HG02642 (cell line): ENCODE measurements around the gene NEDD4.
"Not testable (repeated sequence)": the region's sequence is repeated elsewhere in the genome, so short reads cannot be mapped to it uniquely, and the experiment has no call there.

Source experiments
- ATAC-seq: cut with Tn5 transposase; IDR thresholded peaks from one replicate; pipeline ENCODE4 v1.9.1; 2021; ENCODE audit warnings: mild to moderate bottlenecking; ENCODE audit not compliant: unreplicated experiment, poor library complexity

NEDD4 gene

DNA sequence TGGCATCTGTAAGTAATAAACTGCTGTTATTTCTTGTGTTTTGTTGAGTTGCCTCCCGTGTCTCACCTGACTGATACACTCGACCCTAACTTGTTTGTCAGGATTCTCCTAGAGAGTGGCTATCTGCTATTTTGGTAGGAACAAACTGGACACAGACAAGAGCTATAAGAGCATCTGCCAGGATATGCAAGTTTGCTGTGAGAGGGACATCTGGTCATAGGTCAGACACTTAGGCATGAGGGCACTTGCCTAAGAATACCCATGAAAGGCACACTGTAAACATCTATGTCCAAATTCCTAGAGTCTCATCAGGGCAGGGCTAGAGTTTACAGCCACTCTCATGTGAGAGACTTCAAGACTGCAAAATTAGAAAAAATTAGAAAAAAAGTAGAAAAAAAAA is 32.5 kb downstream of the NEDD4 start:
- no peak for ATAC-seq

DNA sequence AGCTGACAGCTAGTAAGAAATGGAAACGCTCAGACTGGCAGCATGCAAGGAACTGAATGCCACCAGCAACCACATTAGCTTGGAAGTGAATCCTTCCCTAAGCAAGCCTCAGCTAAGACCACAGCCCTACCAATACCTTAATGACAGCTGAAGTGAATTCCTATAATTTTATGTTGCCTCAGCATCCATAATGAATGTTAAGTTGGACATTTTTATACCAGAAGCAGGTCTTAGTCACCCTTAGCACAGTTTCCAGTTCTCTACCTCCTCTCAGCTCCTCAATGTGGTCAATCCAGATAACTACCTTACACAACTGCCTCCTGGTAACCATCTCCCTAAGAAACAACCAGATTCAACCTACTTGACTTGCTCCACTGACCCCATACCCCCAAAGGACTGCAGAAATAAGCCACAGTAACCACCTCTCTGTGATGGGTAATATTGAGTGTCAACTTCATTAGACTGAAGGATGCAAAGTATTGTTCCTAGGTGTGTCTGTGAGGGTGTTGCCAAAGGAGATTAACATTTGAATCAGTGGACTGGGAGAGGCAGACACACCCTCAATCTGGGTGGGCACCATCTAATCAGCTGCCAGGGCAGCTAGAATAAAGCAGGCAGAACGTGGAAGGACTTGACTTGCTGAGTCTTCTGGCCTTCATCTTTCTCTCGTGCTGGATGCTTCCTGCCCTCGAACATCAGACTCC is 33.5 kb downstream of the NEDD4 start:
- ATAC-seq: no peak

DNA sequence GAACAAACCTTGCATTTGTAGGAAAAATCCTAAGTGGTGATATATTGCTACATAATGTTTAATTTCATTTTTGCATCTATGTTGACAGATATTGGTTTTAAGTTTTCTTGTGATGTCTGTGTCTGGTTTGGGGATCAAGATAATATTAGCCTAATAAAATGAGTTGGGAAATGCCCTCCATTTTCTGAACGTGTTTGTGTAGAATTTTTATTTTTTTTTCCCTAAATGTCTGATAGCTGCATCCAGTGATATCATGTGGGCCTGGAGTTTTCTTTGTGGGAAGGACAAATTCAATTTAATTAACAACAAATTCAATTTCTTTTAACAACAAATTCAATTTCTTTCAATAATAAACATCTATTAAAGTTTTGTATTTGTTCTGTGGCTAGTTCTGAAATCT is 35.1 kb downstream of the NEDD4 start:
- no peak for ATAC-seq

DNA sequence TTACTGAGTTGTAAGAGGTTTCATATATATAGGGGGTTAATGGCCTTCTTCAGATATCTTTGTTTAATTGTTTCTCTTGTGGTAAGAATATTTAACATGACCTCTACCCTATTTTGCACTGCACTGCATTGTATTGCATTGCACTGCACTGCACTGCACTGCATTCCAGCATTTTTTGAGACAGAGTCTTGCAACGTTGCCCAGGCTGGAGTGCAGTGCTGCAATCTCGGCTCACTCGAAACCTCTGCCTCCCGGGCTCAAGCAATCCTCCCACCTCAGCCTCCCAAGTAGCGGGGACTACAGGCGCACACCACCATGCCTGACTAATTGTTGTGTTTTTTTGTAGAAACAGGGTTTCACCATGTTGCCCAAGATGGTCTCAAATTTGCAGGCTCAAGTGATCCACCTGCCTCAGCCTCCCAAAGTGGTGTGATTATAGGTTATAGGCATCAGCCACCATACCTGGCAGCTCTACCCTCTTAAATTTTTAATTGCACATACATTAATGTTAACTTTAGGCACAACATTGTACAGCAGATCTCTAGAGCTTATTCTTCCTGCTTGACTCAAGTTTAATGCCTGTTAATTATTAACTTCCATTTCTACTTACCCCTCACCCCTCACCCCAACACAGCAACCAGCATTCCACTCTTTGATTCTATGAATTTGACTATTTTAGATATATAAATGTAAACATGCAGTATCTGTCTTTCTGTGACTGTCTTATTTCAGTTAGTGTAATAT is 38.4 kb downstream of the NEDD4 start:
- ATAC-seq: no peak

DNA sequence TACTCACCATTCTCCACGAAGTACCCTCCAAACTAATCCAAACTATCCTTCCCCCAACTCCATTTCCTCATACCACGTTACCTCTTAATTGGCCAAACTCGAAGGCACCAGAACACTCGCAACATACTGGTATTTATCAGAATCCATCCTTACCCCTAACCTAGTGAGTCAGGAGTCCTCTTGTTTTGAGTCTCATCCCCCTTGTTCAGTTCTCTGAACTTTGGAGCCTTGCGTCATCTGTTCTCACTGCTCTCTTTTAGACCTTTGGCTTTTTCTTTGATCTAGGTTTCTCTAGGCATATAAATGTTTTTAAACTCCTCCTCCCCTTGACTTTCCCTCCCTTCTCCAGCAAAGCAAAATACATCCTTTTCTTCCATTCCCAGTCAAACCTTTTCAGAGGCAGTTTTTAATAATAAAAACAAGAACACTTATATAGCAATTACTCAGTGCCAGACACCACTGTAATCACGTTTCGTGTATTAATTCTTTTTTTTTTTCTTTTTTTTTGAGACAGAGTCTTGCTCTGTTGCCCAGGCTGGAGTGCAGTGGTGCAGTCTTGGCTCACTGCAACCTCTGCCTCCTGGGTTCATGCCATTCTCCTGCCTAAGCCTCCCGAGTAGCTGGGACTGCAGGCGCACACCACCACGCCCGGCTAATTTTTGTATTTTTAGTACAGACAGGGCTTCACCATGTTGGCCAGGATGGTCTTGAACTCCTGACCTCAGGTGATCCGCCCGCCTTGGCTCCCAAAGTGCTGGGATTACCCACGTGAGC is 40.7 kb downstream of the NEDD4 start:
- ATAC-seq: not testable (repeated sequence)

DNA sequence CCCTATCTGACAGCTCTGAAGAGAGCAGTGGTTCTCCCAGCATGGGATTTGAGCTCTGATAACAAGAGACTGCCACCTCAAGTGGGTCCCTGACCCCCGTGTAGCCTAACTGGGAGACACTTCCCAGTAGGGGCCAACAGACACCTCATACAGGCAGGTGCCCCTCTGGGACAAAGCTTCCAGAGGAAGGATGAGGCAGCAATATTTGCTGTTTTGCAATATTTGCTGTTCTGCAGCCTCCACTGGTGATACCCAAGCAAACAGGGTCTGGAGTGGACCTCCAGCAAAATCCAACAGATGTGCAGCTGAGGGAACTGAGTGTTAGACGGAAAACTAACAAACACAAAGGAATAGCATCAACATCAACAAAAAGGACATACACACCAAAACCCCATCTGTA is 48.8 kb downstream of the NEDD4 start:
- not testable (repeated sequence) for ATAC-seq

DNA sequence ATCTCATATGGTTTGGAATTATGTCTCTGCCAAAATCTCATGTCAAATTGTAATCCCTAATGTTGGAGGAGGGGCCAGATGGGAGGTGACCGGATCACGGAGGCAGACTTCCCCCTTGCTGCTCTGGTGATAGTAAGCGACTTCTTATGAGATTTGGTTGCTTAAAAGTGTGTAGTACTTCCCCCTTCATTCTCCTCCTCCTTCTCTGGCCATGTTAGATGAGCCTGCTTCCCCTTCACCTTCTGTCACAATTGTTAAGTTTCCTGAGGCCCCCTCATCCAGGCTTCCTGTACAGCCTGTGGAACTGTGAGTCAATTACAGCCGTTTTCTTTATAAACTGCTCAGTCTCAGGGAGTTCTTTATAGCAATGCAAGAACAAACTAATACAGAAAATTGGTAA is 51.1 kb downstream of the NEDD4 start:
- no peak for ATAC-seq

DNA sequence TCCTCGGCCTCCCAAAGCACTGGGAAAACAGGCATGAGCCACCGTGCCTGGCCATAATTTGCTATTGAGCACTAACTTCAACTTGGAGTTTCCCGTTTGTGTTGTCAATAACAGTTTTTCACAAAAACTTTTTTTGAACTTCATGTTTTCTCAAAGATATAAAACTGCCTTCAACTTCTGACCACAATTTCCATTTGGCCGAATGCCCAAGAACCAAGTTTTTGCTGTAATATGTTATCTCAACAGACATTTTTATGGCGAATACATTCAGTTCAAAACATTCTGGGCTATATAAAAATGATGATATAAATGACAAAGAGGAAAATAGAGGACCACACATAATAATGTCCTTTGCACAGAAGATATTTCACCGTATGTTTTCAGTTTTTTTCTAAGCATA is 56.4 kb downstream of the NEDD4 start:
- no peak for ATAC-seq

DNA sequence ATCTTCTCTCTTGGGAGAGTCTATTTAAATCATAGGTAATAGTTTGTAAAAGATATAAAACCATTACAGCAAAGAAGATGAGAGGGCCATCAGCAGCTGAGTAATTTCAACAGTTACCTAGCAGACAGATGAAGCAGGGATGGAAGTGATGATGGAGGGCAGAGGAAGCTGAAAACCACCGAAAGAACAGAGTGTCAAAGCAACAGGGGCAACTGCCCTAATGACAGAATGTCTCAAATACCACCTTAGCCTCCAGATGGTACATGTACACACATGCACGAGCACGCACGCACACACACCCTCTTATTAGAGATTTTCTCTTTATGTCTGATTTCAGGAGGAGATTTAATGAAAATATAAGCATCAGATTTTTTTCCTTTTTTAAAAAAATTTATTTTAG is 64.5 kb downstream of the NEDD4 start:
- ATAC-seq: no peak

DNA sequence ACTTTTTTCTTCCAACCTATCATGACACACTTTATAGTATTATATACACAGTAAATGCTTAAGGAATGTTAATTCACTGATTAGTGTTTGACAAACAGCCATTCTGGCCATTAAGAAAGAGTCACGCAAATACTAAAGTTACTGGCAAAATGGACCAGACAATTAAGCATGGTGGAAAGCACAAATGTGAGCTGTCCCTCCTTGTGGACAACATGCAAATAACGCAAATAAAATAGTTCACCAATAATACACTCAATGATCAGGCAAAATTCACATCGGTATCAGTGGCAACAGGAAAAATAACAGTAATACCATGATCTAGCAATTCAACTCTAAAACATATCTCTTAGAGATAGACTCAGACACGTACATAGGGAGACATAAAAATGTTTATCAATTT is 71.7 kb downstream of the NEDD4 start:
- no peak for ATAC-seq

DNA sequence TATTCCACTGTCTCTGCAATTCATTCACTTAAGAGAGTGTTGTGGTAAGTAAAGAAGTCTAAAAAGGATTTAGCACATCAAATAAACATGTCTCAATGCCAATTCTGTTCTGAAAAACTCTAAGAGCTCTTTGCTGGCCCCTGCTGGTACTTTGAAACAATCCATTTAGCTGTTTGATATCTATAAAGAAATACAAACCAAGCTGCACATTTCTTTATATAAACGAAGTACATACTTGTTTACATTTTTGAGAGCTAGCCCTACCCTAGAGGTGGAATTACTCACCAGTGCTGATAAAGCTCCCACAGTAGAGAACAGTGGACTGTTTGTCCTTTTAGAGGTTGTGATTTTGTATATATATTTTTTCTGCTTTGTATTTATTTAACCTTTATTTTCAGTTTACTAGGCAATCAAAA is 75.5 kb downstream of the NEDD4 start:
- ATAC-seq: no peak

DNA sequence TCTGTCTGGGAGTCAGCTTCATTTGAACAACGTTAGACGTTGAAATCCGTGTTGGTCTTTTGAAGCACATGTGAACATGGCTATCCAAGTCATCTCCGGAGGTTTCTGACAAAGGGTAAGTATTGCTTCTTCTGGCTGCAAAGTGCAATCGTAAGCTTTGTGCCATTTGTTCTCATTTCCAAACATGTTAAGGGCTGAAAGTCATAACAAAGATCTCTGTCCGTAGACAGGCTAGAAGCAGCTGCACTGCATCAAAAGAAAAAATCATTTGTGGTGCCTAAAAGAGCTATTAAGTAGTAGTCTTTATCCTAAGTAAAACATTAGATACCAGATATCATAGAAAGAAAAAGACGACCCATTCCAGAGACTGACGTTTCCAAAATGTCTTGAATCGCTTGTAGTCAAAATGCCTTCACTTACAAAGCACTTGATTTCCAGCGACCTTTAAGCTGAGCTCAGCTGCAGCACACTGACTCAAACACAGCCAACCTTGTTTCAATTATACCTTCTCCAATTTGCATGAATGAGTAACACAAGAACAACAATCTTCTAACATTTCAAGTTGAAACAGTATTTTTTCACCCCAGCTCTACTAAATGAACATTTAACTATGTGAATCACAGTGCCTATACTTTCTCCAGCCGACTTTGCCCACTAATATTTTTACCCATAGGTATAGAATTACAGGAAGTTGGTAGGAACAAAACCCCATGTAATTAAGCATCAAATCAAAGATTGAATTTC is 76.6 kb downstream of the NEDD4 start:
- no peak for ATAC-seq

DNA sequence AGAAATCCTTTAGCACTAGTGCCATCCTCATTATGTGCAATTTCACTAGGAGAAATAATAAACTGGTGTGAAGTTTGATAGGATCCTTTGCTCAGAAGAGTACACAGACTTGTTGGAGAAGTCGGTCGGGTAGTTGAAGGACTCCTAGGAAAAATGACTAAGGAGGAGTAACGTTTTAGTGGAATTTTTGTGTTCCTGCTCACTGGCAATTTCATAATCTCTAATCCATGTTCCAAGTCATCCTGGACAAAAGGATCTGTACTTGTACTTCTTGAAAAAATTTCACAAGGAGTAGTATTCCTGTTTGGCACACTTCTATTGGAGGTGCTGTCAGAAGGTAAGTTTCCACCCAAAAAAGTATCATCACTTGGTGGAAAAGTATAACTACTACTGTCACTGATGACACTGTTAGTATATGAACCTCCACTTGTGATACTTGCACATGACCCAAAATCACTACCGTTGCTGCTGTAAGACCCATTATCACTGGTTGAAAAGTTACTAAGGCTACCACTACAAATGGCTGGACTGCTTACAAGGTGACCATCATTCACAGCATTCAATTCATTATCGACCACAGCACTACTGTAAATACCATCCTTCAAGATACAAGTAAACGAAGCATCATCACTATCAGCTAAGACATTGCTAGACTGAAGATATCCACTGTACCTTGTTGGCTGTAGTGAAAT is 77.4 kb downstream of the NEDD4 start:
- no peak for ATAC-seq

DNA sequence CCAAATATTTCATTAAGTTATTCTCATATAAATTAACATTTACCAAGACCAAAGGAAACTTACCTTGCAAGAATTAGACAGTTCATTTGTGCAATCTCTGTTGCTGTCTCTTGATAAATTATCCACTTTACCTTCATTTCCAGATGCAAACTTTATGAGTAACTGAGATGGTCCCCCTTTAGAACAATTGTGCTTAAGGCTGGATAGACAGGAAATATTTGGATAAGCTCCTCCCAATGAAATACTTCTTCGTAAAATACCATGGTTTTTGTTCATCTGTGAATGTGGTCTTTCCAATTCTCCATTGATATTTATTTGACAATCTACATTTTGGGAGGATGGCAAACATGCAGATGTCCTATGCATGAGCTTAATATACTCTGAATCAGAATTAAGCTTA is 78.2 kb downstream of the NEDD4 start:
- ATAC-seq: no peak

DNA sequence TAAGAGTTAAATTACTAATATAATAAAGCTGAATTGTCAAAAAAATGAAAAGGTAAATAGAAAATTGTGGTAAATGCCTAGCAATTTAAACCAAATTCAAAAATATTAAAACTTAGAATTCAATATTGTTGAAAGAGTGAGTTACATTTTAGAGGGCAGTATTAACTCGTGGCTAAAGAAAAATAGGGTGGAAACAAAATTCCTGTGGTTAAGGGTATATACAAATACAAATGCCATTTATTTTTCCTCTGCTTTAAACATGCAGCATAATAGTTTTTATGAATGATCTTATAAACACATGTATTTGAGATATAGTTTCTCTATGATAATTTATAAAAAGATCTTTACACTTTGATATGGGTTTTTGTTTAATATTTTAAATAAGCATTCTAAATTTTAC is 79.0 kb downstream of the NEDD4 start:
- ATAC-seq: no peak

DNA sequence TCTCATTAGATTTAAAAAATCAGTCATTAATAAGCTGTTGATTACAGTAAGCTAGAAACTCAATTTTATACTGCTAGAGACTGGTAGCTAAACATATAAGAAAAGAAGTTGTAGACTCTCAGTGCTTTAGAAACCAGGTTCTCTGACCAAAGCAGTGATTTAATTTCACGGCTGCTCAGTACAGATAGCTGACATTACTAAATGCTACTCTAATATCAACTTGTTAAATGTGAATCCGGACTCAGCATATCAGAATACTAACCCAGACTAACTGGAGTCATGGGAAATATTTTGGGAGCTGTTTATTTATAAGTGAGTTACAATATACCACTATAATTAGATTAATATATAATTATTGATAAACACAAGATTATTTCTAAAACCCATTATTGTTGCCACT is 80.4 kb downstream of the NEDD4 start:
- no peak for ATAC-seq

DNA sequence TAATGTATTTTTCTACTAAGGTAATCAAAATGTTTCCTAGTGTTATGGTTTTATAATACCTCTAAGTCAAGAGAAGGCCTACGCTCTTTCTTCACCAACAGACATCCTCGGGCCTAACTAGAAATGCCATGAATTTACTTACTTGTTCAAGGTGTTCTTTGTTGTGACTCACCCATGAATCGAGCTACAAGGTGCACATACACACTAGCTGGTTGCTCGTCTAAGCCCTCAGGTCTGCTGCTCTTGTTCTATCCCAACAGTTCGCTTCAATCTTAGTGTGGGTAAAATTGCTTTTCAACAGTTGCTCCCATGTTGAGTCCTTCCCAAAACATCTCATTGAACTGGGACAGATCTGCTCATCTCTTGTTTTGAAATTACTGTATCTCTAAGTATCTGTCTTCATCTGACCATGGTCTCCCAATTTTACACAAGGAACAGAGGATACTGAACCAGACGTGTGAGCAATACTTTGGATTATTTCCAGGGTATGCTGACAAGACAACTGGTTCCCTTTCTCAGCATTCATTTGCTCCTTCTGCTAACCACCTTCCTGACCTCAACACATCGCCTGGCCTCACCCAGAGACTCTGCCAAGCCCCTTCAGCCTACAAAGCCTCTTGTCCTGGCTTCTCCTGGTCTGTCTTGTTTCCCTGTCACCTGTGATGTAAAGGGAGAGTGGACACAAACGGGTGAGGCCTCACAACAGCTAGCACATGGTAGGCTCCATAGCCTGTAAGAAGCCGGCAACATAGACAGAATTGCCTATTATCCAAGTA is 84.2 kb downstream of the NEDD4 start:
- no peak for ATAC-seq

DNA sequence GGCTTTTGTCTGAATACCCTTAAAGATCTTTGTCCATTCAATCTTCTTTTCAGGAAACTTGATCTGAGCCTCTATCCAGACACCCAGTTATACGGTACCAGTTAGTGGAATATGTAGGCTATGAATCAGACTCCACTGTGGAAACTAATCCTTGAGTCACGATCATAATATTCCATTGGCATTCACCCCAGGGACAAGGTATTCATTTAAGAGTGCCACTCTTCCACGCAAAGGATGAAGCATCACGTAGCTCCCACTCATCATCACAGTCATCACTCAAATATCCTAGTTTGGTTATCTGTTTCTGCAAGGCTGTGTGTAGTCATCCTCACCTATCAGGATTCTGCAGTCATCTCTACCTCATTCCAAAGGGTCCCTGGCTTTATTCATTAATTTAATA is 85.6 kb downstream of the NEDD4 start:
- ATAC-seq: no peak

DNA sequence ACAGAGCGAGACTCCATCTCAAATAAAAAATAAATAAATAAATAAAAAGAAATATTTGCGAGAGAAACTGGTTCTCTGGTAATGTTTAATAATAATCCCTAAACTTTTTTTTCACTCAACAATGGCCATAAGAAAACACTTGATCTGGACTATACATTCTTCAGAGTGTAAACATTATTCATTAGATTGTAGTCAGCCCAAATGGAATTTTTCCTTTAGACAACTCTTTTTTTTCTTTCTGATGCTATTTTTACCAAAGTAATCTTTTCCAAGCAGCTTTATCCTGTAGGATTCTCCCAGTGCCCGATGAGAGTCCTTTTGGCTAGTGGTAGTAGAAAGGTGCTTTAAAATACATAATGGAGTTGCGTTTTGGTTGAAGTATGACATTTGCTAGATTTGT is 90.4 kb downstream of the NEDD4 start:
- no peak for ATAC-seq
